ENCODE measurements around the gene PTPRB. TPM values are rescaled to one million over a fixed set of nuclear protein-coding genes. Genes with fewer than 3 reads are reported as not detected.

PTPRB gene
- total and polyA plus RNA-seq, 12 donors = 13.6 to 49.0 (median 36.8) TPM

DNA sequence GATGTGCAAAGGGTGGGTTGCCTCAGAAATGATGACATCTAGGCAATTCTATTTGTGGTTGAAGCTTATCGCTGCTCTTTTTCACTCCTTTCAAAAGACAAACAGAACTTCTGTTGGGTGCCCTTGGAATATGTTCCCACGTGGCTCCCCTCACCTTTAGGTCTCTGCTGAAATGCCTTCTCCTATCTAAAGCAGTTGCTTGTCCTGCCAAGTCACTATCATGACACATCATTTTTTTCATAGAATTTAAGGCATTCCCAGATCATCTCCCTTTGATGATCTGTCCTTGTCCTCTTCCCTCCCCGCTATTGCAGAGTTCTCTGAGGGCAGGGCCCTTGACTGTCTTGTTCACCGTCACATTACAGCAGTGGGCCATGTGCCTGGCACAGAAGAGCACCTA, 75.7 kb downstream of the PTPRB start:
- Histone ChIP-seq H3K4me3 (no peak overlapping the region), H3K9me3 (peaks cover 0 to 2% (median 0%) of the 10 kb centered on the region in 11 donors), H3K27ac (no peak overlapping the region), H3K27me3 (peaks cover 0 to 4% (median 0%) of the 10 kb centered on the region in 7 donors), H3K36me3 (peaks cover 0 to 100% (median 0%) of the 10 kb centered on the region in 9 donors), H3K4me1 (no peaks in the 10 kb centered on the region)
- WGBS, 2 donors = 89 to 93% methylated on average over 4 of the region's 4 CpGs
- TF ChIP-seq, protein P1, sequence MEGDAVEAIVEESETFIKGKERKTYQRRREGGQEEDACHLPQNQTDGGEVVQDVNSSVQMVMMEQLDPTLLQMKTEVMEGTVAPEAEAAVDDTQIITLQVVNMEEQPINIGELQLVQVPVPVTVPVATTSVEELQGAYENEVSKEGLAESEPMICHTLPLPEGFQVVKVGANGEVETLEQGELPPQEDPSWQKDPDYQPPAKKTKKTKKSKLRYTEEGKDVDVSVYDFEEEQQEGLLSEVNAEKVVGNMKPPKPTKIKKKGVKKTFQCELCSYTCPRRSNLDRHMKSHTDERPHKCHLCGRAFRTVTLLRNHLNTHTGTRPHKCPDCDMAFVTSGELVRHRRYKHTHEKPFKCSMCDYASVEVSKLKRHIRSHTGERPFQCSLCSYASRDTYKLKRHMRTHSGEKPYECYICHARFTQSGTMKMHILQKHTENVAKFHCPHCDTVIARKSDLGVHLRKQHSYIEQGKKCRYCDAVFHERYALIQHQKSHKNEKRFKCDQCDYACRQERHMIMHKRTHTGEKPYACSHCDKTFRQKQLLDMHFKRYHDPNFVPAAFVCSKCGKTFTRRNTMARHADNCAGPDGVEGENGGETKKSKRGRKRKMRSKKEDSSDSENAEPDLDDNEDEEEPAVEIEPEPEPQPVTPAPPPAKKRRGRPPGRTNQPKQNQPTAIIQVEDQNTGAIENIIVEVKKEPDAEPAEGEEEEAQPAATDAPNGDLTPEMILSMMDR (IDR thresholded peaks at IDR 0.05) = no peak
- DNase-seq (no peak), ATAC-seq (no peak)
- intact Hi-C loops (cut with DNase I) = loop anchor here in 1 of 10 donors (10.0 kb wide), 1 partner anchor 387 kb away; no protein-coding TSS in a partner anchor

DNA sequence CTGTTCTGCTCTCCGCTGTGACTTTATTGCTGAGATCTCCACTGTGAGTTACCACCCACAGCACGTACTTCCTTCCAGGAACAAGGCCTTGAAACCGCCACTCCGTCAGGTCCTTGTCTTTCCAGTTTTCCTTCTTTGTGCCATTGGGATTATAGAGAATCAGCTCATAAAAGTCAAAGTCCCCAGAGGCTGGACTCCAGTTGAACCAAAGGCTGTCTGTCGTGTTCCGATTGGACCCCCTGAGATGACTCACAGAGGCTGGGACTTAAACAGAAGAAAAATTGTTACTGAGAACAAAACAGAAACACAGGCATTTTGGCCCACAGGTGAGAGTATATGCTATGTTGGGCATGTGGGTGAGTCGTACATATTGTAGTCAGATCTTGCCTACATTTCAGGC, 76.6 kb downstream of the PTPRB start:
- Histone ChIP-seq H3K9me3 (peaks cover 0 to under 1% (median 0%) of the 10 kb centered on the region in 11 donors), H3K36me3 (peaks cover 0 to 100% (median 0%) of the 10 kb centered on the region in 9 donors), H3K27ac (no peak overlapping the region), H3K4me1 (no peaks in the 10 kb centered on the region), H3K4me3 (no peak overlapping the region), H3K27me3 (peaks cover 0 to 4% (median 0%) of the 10 kb centered on the region in 7 donors)
- WGBS, 2 donors = 85 to 91% methylated on average over 7 of the region's 7 CpGs
- intact Hi-C loops (cut with DNase I) = loop anchor here in 1 of 10 donors (10.0 kb wide), 1 partner anchor 386 kb away; no protein-coding TSS in a partner anchor
- ATAC-seq (no peak), DNase-seq (no peak)
- TF ChIP-seq, protein P1 (IDR thresholded peaks at IDR 0.05) = no peak

DNA sequence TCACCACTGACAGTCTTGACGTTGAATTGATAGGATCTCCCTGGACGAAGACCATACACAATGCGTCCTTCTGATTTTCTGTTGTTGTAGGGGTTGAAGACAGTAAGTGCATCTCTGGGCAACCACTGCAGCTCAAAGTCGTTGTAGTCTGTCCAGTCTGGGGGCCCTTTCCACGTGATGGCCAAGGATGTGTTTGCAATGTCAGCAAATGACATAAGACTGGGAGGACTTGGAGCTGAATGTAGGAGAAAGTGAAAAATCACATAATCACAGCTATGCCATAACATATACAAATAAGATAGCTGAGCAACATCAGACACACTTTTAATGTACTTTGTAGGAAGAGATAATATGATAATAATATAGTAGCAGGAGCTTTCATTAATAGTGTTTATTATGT, 77.8 kb downstream of the PTPRB start:
- TF ChIP-seq, protein P1 (IDR thresholded peaks at IDR 0.05) = no peak
- peaks cover 0 to 6% (median 0%) of the 10 kb centered on the region in 9 donors for H3K4me1 ChIP-seq
- no peaks in the 10 kb centered on the region for H3K9me3 ChIP-seq
- H3K27me3 ChIP-seq = peaks cover 0 to 4% (median 0%) of the 10 kb centered on the region in 7 donors
- H3K4me3 ChIP-seq = no peak overlapping the region
- H3K27ac ChIP-seq = no peak overlapping the region
- intact Hi-C loops (cut with DNase I) = no loop called here
- peaks cover 0 to 100% (median 5%) of the 10 kb centered on the region in 9 donors for H3K36me3 ChIP-seq
- ATAC-seq = no peak
- no peak for DNase-seq
- WGBS, 2 donors = 77 to 83% methylated on average over 5 of the region's 5 CpGs

DNA sequence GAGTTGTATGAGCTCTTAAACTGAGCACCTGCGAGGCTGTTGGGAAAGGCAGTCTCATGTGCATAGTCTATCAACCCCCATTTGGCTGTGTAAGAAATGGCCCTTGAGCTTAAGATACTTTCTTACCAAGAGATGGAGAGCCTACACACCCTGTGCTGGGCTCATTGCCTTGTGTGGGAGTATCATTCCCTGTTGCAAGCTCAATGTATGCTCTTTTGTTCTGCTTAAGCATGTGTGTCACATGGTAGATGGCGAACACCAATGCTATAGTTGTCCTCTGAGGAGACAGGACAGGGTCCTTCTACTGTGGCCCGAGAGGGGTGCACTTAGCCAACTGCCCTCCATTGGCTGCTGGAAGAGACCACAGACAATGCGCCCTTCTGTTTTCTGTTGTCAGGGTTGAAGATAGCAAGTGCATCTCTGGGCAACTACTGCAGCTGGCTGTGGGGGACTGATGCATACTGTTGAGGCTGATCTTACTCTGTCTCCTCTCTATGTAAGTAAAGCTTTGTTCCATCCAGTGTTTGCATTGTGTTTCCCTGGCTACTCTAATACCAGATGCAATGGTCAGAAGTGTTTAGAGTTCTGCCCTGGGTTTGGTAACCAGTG, 79.5 kb downstream of the PTPRB start:
- TF ChIP-seq, protein P1 (IDR thresholded peaks at IDR 0.05) = no peak
- WGBS, 2 donors = 91 to 94% methylated on average over 4 of the region's 4 CpGs
- H3K4me1 ChIP-seq = peaks cover 0 to 23% (median 9%) of the 10 kb centered on the region in 9 donors
- peaks cover 0 to 100% (median 5%) of the 10 kb centered on the region in 9 donors for H3K36me3 ChIP-seq
- peak in 1 of 8 donors; percentile 42 for ATAC-seq
- H3K27me3 ChIP-seq = peaks cover 0 to 4% (median 0%) of the 10 kb centered on the region in 7 donors
- no peak for DNase-seq
- peak overlapping the region in 1 of 10 donors; percentile 12 for H3K27ac ChIP-seq
- intact Hi-C loops (cut with DNase I) = no loop called here
- H3K4me3 ChIP-seq = no peak overlapping the region
- no peaks in the 10 kb centered on the region for H3K9me3 ChIP-seq
